ENCODE data around the gene PDE4D.

PDE4D gene

GRCh38 chr5:59182760-59183159, 710.8 kb downstream of the PDE4D start:
- Mint-ChIP-seq H3K9me3 (no peaks in the 10 kb centered on the region), H3K4me3 (no peak overlapping the region), H3K36me3 (ENCODE audit: low read depth) (no peaks in the 10 kb centered on the region), H3K4me1 (ENCODE audit: low read depth) (peaks cover 10% of the 10 kb centered on the region), H3K27ac (no peak overlapping the region), H3K27me3 (ENCODE audit: low read depth) (peaks cover 38% of the 10 kb centered on the region)

- no peaks in the 10 kb centered on the region for H3K36me3 Mint-ChIP-seq (ENCODE audit: low read depth)
- H3K9me3 Mint-ChIP-seq = no peaks in the 10 kb centered on the region
- H3K27me3 Mint-ChIP-seq (ENCODE audit: low read depth) = peaks cover 31% of the 10 kb centered on the region
- H3K27ac Mint-ChIP-seq = no peak overlapping the region
- peaks cover 25% of the 10 kb centered on the region for H3K4me1 Mint-ChIP-seq (ENCODE audit: low read depth)
- no peak overlapping the region for H3K4me3 Mint-ChIP-seq
Measured at GRCh38 chr5:59180515-59180914, 713.0 kb downstream of the PDE4D start.

DNA sequence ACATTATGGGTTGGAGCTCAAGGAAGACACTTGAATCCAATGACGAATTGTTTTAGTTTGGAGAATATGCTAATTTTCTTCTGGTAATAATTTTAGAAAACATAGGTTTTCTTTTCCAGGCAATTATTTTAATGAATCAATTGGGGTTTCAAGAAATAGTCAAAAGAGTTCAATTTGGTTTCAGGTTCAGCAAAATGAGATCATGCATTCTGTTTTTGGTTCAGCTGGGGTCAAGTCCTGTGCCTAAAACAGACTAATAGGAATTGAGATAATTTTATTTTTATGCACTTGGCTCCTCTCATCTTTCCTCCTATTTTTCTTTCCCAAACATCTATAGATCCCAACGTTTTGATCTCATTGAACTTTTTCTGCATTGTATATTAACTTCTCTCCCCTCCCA, 713.8 kb downstream of the PDE4D start:
- H3K36me3 Mint-ChIP-seq (ENCODE audit: low read depth) = no peaks in the 10 kb centered on the region
- peaks cover 24% of the 10 kb centered on the region for H3K27me3 Mint-ChIP-seq (ENCODE audit: low read depth)
- H3K27ac Mint-ChIP-seq = no peak overlapping the region
- H3K9me3 Mint-ChIP-seq = no peaks in the 10 kb centered on the region
- peaks cover 25% of the 10 kb centered on the region for H3K4me1 Mint-ChIP-seq (ENCODE audit: low read depth)
- H3K4me3 Mint-ChIP-seq = no peak overlapping the region

GRCh38 chr5:59178482-59178881, 715.0 kb downstream of the PDE4D start:
- peaks cover 35% of the 10 kb centered on the region for H3K4me1 Mint-ChIP-seq (ENCODE audit: low read depth)
- no peak overlapping the region for H3K4me3 Mint-ChIP-seq
- H3K36me3 Mint-ChIP-seq (ENCODE audit: low read depth) = no peaks in the 10 kb centered on the region
- H3K27ac Mint-ChIP-seq = peak overlapping the region; percentile 76
- peaks cover 16% of the 10 kb centered on the region for H3K27me3 Mint-ChIP-seq (ENCODE audit: low read depth)
- no peaks in the 10 kb centered on the region for H3K9me3 Mint-ChIP-seq

DNA sequence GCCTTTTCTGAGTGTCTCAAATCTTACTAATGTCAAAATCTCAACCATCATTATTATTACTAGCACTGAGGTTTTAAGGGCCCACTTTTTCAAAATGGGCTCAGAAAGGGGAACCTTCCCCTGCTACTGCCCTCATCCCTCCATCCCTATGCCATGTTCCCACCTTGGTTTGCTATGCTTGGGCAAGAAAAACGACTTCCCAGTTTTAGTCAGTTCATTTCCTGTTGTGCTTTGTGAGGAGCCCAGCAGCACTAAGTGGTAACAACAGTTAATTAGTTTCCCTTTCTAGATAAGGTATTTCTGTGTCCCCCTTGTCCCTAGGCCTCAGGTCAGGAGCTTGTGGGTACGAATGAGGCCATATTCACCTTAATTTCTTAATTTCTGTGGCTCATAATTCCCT, 715.5 kb downstream of the PDE4D start:
- peak overlapping the region; percentile 76 for H3K27ac Mint-ChIP-seq

DNA sequence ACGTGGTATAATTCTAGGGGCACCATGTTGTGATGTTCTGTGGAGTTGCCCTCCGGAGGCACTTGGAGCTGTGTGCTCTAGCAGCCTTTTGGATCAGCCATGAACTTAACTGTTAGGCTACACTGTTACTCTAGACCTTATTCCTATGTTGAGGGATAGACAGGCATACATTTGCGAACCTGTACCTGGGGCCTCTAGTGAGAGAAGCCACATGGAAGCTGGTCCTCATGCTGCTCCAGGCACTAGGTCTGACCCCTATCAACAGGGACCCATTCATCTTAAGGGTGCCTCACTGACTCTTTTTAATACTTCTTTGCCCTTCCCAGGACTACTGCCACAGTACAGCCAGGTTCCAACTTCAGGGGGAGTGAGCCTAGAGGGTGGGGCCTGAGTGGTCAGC, 715.9 kb downstream of the PDE4D start:
- peak overlapping the region; percentile 76 for H3K27ac Mint-ChIP-seq
- peaks cover 36% of the 10 kb centered on the region for H3K4me1 Mint-ChIP-seq (ENCODE audit: low read depth)
- H3K9me3 Mint-ChIP-seq = no peaks in the 10 kb centered on the region
- no peaks in the 10 kb centered on the region for H3K36me3 Mint-ChIP-seq (ENCODE audit: low read depth)
- H3K4me3 Mint-ChIP-seq = no peak overlapping the region
- H3K27me3 Mint-ChIP-seq (ENCODE audit: low read depth) = peaks cover 9% of the 10 kb centered on the region

More for the DNA sequence above, 715.5 kb downstream of the PDE4D start:
- no peak overlapping the region for H3K4me3 Mint-ChIP-seq
- no peaks in the 10 kb centered on the region for H3K9me3 Mint-ChIP-seq
- no peaks in the 10 kb centered on the region for H3K36me3 Mint-ChIP-seq (ENCODE audit: low read depth)
- H3K4me1 Mint-ChIP-seq (ENCODE audit: low read depth) = peaks cover 36% of the 10 kb centered on the region
- H3K27me3 Mint-ChIP-seq (ENCODE audit: low read depth) = peaks cover 13% of the 10 kb centered on the region

- no peak overlapping the region for H3K27ac Mint-ChIP-seq
- H3K4me3 Mint-ChIP-seq = no peak overlapping the region
- peaks cover 4% of the 10 kb centered on the region for H3K9me3 Mint-ChIP-seq
- H3K27me3 Mint-ChIP-seq (ENCODE audit: low read depth) = no peaks in the 10 kb centered on the region
- peaks cover 3% of the 10 kb centered on the region for H3K36me3 Mint-ChIP-seq (ENCODE audit: low read depth)
- peaks cover 46% of the 10 kb centered on the region for H3K4me1 Mint-ChIP-seq (ENCODE audit: low read depth)
Measured at GRCh38 chr5:59174248-59174844, 719.2 kb downstream of the PDE4D start.

GRCh38 chr5:59173578-59173977, 719.9 kb downstream of the PDE4D start:
- Mint-ChIP-seq H3K9me3 (peaks cover 4% of the 10 kb centered on the region), H3K27ac (no peak overlapping the region), H3K4me3 (no peak overlapping the region), H3K4me1 (ENCODE audit: low read depth) (peaks cover 44% of the 10 kb centered on the region), H3K36me3 (ENCODE audit: low read depth) (peaks cover 3% of the 10 kb centered on the region), H3K27me3 (ENCODE audit: low read depth) (no peaks in the 10 kb centered on the region)

- peaks cover 4% of the 10 kb centered on the region for H3K9me3 Mint-ChIP-seq
- H3K27me3 Mint-ChIP-seq (ENCODE audit: low read depth) = no peaks in the 10 kb centered on the region
- H3K27ac Mint-ChIP-seq = peak overlapping the region; percentile 34
- H3K36me3 Mint-ChIP-seq (ENCODE audit: low read depth) = peaks cover 3% of the 10 kb centered on the region
- peaks cover 26% of the 10 kb centered on the region for H3K4me1 Mint-ChIP-seq (ENCODE audit: low read depth)
- H3K4me3 Mint-ChIP-seq = no peak overlapping the region
Measured at GRCh38 chr5:59171131-59171530, 722.4 kb downstream of the PDE4D start.

DNA sequence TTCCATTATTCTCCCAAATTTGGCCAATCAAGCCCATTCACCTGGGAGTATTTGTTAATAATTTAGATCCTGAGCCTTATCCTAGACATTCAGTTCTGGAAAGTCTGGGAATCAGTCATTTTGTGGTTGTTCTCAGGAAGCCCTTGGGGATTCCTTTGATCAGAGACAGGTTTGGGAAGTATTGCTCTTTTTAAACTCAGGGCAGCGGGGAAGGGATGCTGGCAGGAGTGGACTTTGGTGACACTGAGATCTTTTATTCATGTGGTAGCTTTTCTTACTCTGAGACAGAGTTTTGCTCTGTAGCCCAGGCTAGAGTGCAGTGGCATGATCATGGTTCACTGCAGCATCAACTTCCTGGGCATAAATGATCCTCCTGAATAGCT, 723.8 kb downstream of the PDE4D start:
- no peaks in the 10 kb centered on the region for H3K27me3 Mint-ChIP-seq (ENCODE audit: low read depth)
- no peak overlapping the region for H3K27ac Mint-ChIP-seq
- peaks cover 4% of the 10 kb centered on the region for H3K9me3 Mint-ChIP-seq
- peaks cover 27% of the 10 kb centered on the region for H3K4me1 Mint-ChIP-seq (ENCODE audit: low read depth)
- H3K36me3 Mint-ChIP-seq (ENCODE audit: low read depth) = peaks cover 3% of the 10 kb centered on the region
- H3K4me3 Mint-ChIP-seq = no peak overlapping the region

- H3K4me3 Mint-ChIP-seq = no peak overlapping the region
- H3K36me3 Mint-ChIP-seq (ENCODE audit: low read depth) = peaks cover 3% of the 10 kb centered on the region
- H3K9me3 Mint-ChIP-seq = peaks cover 4% of the 10 kb centered on the region
- H3K27me3 Mint-ChIP-seq (ENCODE audit: low read depth) = no peaks in the 10 kb centered on the region
- H3K27ac Mint-ChIP-seq = no peak overlapping the region
- peaks cover 25% of the 10 kb centered on the region for H3K4me1 Mint-ChIP-seq (ENCODE audit: low read depth)
Measured at GRCh38 chr5:59169081-59169767, 724.3 kb downstream of the PDE4D start.

DNA sequence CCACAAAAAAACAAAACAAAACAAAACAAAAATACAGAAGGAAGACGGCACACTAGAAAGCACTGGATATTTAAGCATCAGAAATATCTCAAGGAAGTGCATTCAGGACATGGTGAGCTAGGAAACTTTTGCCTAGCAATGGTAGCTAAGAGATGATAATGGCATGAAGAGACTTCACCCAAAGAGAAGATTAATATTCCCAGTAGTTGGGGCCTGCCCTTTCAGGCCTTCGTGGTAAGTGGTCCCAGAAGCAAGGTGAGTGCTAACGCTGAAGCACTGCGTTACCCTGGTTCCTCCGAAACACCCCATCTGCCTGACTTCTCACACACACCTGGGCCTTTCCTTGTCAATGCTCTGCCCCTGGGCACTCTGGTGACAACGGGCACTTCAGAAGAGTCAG, 725.5 kb downstream of the PDE4D start:
- peaks cover 16% of the 10 kb centered on the region for H3K4me1 Mint-ChIP-seq (ENCODE audit: low read depth)
- peaks cover 4% of the 10 kb centered on the region for H3K9me3 Mint-ChIP-seq
- no peak overlapping the region for H3K4me3 Mint-ChIP-seq
- no peaks in the 10 kb centered on the region for H3K27me3 Mint-ChIP-seq (ENCODE audit: low read depth)
- no peak overlapping the region for H3K27ac Mint-ChIP-seq
- H3K36me3 Mint-ChIP-seq (ENCODE audit: low read depth) = peaks cover 3% of the 10 kb centered on the region

DNA sequence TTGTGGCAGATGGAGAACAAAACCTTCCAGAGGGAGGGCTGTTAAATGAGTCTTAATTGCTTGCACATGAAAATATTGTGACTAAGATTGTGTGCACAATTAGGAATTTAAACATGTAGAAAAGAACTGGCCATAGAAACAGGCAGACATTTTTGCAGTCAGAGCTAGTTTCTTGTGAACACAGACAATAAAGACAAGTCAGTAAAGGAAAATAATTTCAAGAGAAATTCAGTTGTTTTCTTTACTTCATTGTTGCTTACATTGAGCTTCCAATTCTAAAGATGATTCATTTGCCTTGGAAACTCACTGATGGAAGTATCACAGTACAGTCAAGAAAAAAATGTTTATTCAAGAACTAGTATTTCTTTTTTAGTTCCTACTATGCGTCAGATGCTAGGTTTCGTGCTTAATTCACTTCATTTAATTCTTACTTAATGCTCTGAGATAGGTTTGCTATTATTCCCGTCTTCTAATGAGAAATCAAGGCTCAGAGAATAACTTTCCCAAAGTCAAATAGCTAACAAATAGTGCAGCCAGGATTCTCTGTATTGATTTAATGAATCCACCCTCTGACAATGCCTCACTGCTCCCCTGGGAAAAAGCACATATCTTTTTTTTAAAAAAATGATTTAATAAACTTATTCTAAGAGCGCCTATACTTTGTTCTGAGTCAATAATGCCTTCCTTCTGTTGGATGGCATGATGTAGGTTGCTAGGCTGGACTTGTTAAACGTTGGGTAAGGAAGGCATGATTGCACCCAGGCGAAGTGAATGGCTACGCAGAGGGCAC, 729.3 kb downstream of the PDE4D start:
- no peak overlapping the region for H3K27ac Mint-ChIP-seq

DNA sequence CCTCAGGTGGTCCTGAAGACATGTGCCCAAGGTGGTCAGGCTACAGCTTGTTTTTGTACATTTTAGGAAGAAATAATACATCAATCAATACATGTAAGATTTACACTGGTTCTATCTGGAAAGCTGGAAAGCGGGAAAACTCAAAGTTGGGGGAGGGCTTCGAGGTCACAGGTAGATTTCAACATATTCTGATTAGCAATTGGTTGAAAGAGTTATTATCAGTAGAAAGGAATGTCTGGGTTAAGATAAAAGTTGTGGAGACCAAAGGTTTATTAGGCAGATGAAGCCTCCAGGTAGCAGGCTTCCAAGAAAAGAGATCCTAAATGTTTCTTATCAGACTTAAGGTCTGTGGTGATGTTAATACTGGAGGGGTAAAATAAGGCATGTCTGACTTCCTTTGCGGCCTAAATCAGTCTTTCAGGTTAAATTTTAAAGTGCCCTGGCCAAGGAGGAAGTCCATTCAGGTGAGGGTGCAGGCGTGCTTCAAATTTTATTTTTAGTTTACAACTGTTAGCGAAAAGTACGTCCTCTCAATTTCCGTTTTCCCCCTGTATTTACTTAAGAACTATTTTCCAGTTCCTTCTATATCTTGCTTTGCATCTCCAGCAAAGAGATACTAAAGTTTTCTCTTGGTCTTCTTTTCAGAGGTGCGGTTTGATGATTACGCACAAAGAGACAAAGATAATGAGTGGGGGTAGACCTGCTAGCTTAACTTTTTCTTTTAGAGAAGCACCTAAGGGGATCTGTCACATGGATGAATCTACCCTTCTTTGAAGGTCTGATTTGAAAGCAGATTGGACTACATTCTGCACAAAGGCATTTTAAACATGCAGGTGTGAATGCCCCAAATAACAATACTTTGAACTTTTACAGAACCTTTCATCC, 732.1 kb downstream of the PDE4D start:
- Mint-ChIP-seq H3K9me3 (no peaks in the 10 kb centered on the region), H3K27me3 (ENCODE audit: low read depth) (no peaks in the 10 kb centered on the region), H3K27ac (peak overlapping the region; percentile 49), H3K36me3 (ENCODE audit: low read depth) (no peaks in the 10 kb centered on the region), H3K4me1 (ENCODE audit: low read depth) (peaks cover 15% of the 10 kb centered on the region), H3K4me3 (peak overlapping the region; percentile 21)

More for the DNA sequence above, 729.3 kb downstream of the PDE4D start:
- no peaks in the 10 kb centered on the region for H3K36me3 Mint-ChIP-seq (ENCODE audit: low read depth)
- no peaks in the 10 kb centered on the region for H3K9me3 Mint-ChIP-seq
- no peak overlapping the region for H3K4me3 Mint-ChIP-seq
- H3K4me1 Mint-ChIP-seq (ENCODE audit: low read depth) = peaks cover 19% of the 10 kb centered on the region
- no peaks in the 10 kb centered on the region for H3K27me3 Mint-ChIP-seq (ENCODE audit: low read depth)

Data from T-helper 1 cell treated with Interleukin-12 subunit alpha and Interleukin-12 subunit beta and Interleukin-4 antibody, amounts not matched to agents 30 μg/mL and 1 μg/mL, for 36 hours (primary cell).